ENCODE data around the gene B4GALT1. TPM values are rescaled to one million over a fixed set of nuclear protein-coding genes. Genes with fewer than 3 reads are reported as not detected.

Gene B4GALT1
- total and polyA plus RNA-seq, 4 donors = 27.2 to 130 (median 86.2) TPM

- H3K36me3 ChIP-seq (ENCODE audit: control insufficient read depth in 4 of 4, insufficient read depth in 4 of 4, low read length in 4 of 4) = peaks cover 22 to 52% (median 41%) of the 10 kb centered on the region in 4 donors
- no peaks in the 10 kb centered on the region for H3K27me3 ChIP-seq (ENCODE audit: control insufficient read depth in 3 of 3, insufficient read depth in 3 of 3, low read length in 2 of 3)
- peak overlapping the region in 1 of 2 donors; percentile 14 for H3K27ac ChIP-seq (ENCODE audit: low read depth in 1 of 2, low read length in 1 of 2)
- TF ChIP-seq, protein P1, sequence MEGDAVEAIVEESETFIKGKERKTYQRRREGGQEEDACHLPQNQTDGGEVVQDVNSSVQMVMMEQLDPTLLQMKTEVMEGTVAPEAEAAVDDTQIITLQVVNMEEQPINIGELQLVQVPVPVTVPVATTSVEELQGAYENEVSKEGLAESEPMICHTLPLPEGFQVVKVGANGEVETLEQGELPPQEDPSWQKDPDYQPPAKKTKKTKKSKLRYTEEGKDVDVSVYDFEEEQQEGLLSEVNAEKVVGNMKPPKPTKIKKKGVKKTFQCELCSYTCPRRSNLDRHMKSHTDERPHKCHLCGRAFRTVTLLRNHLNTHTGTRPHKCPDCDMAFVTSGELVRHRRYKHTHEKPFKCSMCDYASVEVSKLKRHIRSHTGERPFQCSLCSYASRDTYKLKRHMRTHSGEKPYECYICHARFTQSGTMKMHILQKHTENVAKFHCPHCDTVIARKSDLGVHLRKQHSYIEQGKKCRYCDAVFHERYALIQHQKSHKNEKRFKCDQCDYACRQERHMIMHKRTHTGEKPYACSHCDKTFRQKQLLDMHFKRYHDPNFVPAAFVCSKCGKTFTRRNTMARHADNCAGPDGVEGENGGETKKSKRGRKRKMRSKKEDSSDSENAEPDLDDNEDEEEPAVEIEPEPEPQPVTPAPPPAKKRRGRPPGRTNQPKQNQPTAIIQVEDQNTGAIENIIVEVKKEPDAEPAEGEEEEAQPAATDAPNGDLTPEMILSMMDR (IDR thresholded peaks at IDR 0.05; ENCODE audit: control extremely low read depth, extremely low read depth) = no peak
- H3K9me3 ChIP-seq (ENCODE audit: control insufficient read depth in 4 of 4, insufficient read depth in 3 of 4, low read length in 3 of 4) = no peaks in the 10 kb centered on the region
- 86% methylated on average over 5 of the region's 5 CpGs for WGBS, 2 donors
- H3K4me1 ChIP-seq (ENCODE audit: control insufficient read depth in 5 of 5, insufficient read depth in 5 of 5, low read length in 5 of 5) = no peaks in the 10 kb centered on the region
- no peak overlapping the region for H3K9ac ChIP-seq (ENCODE audit: insufficient read depth in 1 of 2, low read length in 2 of 2)
- H3K4me3 ChIP-seq = no peak overlapping the region
- DNase-seq (no peak), ATAC-seq (ENCODE audit: insufficient read depth, low FRiP score) (no peak)
Observed at GRCh38 chr9:33065157-33066076, 101.7 kb downstream of the B4GALT1 start.

Small RNAs within 50 kb of the gene (small RNA-seq; reads per million reads assigned to genes)
- gene RNU4ATAC15P (ENCODE audit: low replicate concordance) = not detected

Other genes starting within 250 kb of the B4GALT1 start
- gene APTX, start 165.7 kb downstream of the B4GALT1 start, total RNA-seq = 10 to 100 TPM; 26.3 to 26.8 TPM
- gene APTX, start 165.7 kb downstream of the B4GALT1 start, polyA plus RNA-seq = 10 to 100 TPM; 25.2 to 29.1 TPM
- 100 to 1,000 TPM in 1 of 2 donors, 10 to 100 TPM in 1; 92.5 to 117 TPM for gene DNAJA1, start 142.1 kb downstream of the B4GALT1 start, total RNA-seq
- 100 to 1,000 TPM in 1 of 2 donors, 10 to 100 TPM in 1; 51.9 to 127 TPM for gene DNAJA1, start 142.1 kb downstream of the B4GALT1 start, polyA plus RNA-seq
- gene SMU1, start 90.7 kb downstream of the B4GALT1 start, total RNA-seq = 10 to 100 TPM; 17.2 to 27.4 TPM
- gene SMU1, start 90.7 kb downstream of the B4GALT1 start, polyA plus RNA-seq = 10 to 100 TPM in 1 of 2 donors, 1 to 10 TPM in 1; 7.3 to 12.5 TPM
- not detected for gene SPINK4, start 72.8 kb upstream of the B4GALT1 start, total RNA-seq
- gene SPINK4, start 72.8 kb upstream of the B4GALT1 start, polyA plus RNA-seq = not detected
- gene BAG1, start 97.4 kb upstream of the B4GALT1 start, total RNA-seq = 100 to 1,000 TPM in 1 of 2 donors, 10 to 100 TPM in 1; 84.1 to 135 TPM
- 100 to 1,000 TPM; 101 to 112 TPM for gene BAG1, start 97.4 kb upstream of the B4GALT1 start, polyA plus RNA-seq
- 10 to 100 TPM; 54.9 to 69.6 TPM for gene CHMP5, start 97.7 kb upstream of the B4GALT1 start, total RNA-seq
- gene CHMP5, start 97.7 kb upstream of the B4GALT1 start, polyA plus RNA-seq = 10 to 100 TPM; 52.3 to 87.5 TPM
- gene NFX1, start 123.2 kb upstream of the B4GALT1 start, total RNA-seq = 10 to 100 TPM; 34.7 to 43.4 TPM
- 10 to 100 TPM; 13.1 to 17.9 TPM for gene NFX1, start 123.2 kb upstream of the B4GALT1 start, polyA plus RNA-seq
- 1 to 10 TPM in 1 of 2 donors, under 1 TPM in 1; 0.74 to 3.9 TPM for gene AQP7, start 235.2 kb upstream of the B4GALT1 start, total RNA-seq
- 1 to 10 TPM in 1 of 2 donors, under 1 TPM in 1; 0.80 to 2.2 TPM for gene AQP7, start 235.2 kb upstream of the B4GALT1 start, polyA plus RNA-seq